MCF 10A (cell line): Measurements from ENCODE around the gene NASP. TPM values are rescaled to one million over a fixed set of nuclear protein-coding genes. Genes with fewer than 3 reads are reported as not detected.
A peak's percentile ranks its signal among the peaks of the same experiment; 100 is the strongest.

Experiments
- BruUV-seq: library from RNA; stranded (reverse); fragments of 400-500 nt; replicated peaks from 2 replicates; lab custom pipeline; 2021; lab: Mats Ljungman, UMichigan
- CTCF ChIA-PET: fragments of 300-600 bp; sonication (Branson Sonifier 250); formaldehyde crosslinking; extraction: SDS; loops from one replicate; lab custom pipeline; 2021; ENCODE audit warnings: antibody characterized with exemption, inconsistent platforms; lab: Yijun Ruan, JAX
- POLR2A ChIA-PET: fragments of 300-600, 350-650 bp; sonication (Branson Sonifier 250); formaldehyde crosslinking; extraction: SDS; loops from one replicate; lab custom pipeline; 2020; ENCODE audit warnings: antibody characterized with exemption, inconsistent platforms; lab: Yijun Ruan, JAX
- DNase-seq: peaks from one replicate; pipeline ENCODE4 v3.0.0-alpha.2; 2018; ENCODE audit not compliant: unreplicated experiment
- H3K27ac Mint-ChIP-seq: one replicate; pipeline ENCODE4 v1.8.0; 2022; ENCODE audit warnings: mild to moderate bottlenecking, low read depth, mixed read lengths; ENCODE audit not compliant: unreplicated experiment
- H3K27me3 Mint-ChIP-seq: one replicate; pipeline ENCODE4 v1.8.0; 2022; ENCODE audit warnings: mixed read lengths; ENCODE audit not compliant: insufficient read depth, unreplicated experiment
- H3K36me3 Mint-ChIP-seq: one replicate; pipeline ENCODE4 v1.8.0; 2022; ENCODE audit warnings: mild to moderate bottlenecking, moderate library complexity, mixed read lengths; ENCODE audit not compliant: insufficient read depth, unreplicated experiment
- H3K4me1 Mint-ChIP-seq: one replicate; pipeline ENCODE4 v1.8.0; 2022; ENCODE audit warnings: mixed read lengths; ENCODE audit not compliant: insufficient read depth, unreplicated experiment
- H3K4me3 Mint-ChIP-seq: one replicate; pipeline ENCODE4 v1.8.0; 2022; ENCODE audit warnings: mild to moderate bottlenecking, moderate library complexity, mixed read lengths; ENCODE audit not compliant: unreplicated experiment
- H3K9me3 Mint-ChIP-seq: one replicate; pipeline ENCODE4 v1.8.0; 2022; ENCODE audit warnings: mixed read lengths; ENCODE audit not compliant: unreplicated experiment
- intact Hi-C: fragments of 100-400 bp; cut with micrococcal nuclease; formaldehyde crosslinking; loops from 2 replicates; pipeline ENCODE4 v1.14.1; 2022
- total RNA-seq: library from RNA; stranded (reverse); gene quantifications from 2 replicates; pipeline ENCODE4 v1.2.3, GENCODE V29; 2022
- TF ChIP-seq, protein P1 (sequence below): fragments of 200-600 bp; IDR thresholded peaks from one replicate; pipeline ENCODE4 v1.8.0; 2022; ENCODE audit warnings: antibody characterized with exemption, mild to moderate bottlenecking; ENCODE audit not compliant: unreplicated experiment

Gene NASP
- total RNA-seq, 1 experiment from 2014 or later: 84.6 TPM

DNA sequence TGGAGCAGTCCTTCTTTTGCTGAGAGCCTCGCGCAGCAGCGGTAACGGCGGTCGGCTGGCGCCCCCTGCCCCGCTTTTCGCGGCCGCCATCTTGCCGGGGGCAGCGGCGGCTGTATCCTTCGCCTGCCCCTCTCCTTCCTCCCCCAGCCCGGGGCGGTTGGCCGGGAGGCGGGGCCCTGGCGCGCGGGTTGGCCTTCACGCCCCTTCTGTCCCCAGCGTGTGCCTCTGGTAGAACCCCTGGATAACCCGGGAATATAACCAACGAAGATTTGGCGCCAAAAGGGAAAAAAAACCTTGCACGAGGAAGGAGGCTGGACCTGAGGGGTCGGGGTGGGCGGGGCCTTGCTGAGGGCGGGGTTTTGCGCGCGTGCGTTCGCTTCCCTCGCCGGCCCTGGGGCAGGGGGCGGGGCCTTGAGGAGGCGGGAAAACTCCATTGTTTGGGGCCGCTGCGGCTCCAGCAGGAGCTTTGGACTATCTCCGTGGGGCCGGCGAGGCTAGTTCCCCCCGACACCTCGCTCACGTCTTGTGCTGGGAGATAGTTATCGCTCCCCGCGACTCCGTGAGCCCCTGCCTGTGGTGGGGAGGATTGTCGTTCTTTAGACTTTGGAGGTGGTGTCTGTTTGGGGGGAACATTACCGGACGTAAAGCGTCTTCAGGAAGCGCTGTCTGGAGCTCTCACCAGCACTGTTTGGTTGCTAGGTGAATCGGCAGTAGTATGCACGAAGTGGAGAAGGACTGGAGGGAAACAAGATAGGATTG is 689 bp downstream of the NASP start:
- H3K4me1 Mint-ChIP-seq: peaks cover 15% of the 10 kb centered on the region
- H3K4me3 Mint-ChIP-seq: peak overlapping the region; percentile 89
- TSS peak; percentile 68 for BruUV-seq
- ChIA-PET POLR2A (interaction anchor here (0.7 to 3.6 kb wide), 20 partner anchors 10 to 662 kb away, joined by 3 to 30 read pairs (median 6); partner anchors contain the start of genes AKR1A1, GPBP1L1, MAST2 and MMACHC), CTCF (interaction anchor here (1.0 kb wide), 1 partner anchor 84 kb away, joined by 3 read pairs; the partner anchor contains the start of genes CCDC163 and MMACHC)
- DNase-seq: peak; percentile 92
- H3K27ac Mint-ChIP-seq: peak overlapping the region; percentile 68
- TF ChIP-seq, protein P1, sequence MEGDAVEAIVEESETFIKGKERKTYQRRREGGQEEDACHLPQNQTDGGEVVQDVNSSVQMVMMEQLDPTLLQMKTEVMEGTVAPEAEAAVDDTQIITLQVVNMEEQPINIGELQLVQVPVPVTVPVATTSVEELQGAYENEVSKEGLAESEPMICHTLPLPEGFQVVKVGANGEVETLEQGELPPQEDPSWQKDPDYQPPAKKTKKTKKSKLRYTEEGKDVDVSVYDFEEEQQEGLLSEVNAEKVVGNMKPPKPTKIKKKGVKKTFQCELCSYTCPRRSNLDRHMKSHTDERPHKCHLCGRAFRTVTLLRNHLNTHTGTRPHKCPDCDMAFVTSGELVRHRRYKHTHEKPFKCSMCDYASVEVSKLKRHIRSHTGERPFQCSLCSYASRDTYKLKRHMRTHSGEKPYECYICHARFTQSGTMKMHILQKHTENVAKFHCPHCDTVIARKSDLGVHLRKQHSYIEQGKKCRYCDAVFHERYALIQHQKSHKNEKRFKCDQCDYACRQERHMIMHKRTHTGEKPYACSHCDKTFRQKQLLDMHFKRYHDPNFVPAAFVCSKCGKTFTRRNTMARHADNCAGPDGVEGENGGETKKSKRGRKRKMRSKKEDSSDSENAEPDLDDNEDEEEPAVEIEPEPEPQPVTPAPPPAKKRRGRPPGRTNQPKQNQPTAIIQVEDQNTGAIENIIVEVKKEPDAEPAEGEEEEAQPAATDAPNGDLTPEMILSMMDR: no peak
- intact Hi-C loops: no loop called here
- no peaks in the 10 kb centered on the region for H3K27me3 Mint-ChIP-seq
- no peaks in the 10 kb centered on the region for H3K9me3 Mint-ChIP-seq
- peaks cover 12% of the 10 kb centered on the region for H3K36me3 Mint-ChIP-seq

DNA sequence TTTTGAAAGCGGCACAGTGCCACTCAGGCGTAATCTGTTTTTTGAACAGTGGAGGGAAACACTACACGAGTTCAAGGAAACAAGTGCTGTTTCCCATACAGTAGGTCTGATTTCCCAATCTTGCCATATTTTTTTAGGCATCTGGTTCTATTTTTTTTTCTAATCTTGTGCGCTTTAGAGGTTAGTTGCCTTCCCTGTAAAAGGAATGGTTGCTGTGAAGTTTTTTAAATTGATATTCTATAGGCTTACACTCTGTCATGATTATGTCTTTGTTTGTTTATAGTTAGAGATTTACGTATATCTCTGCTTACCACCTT is 1.2 kb downstream of the NASP start:
- no peaks in the 10 kb centered on the region for H3K9me3 Mint-ChIP-seq
- ChIA-PET POLR2A (interaction anchor here (0.7 to 3.6 kb wide), 16 partner anchors 9 to 662 kb away, joined by 3 to 30 read pairs (median 6); partner anchors contain the start of genes AKR1A1, GPBP1L1, MAST2 and MUTYH), CTCF (interaction anchor here (1.0 kb wide), 1 partner anchor 85 kb away, joined by 3 read pairs; the partner anchor contains the start of genes CCDC163 and MMACHC)
- H3K4me3 Mint-ChIP-seq: peak overlapping the region; percentile 89
- no peak for DNase-seq
- no TSS peak for BruUV-seq
- intact Hi-C loops: no loop called here
- TF ChIP-seq, protein P1: no peak
- peak overlapping the region; percentile 68 for H3K27ac Mint-ChIP-seq
- H3K4me1 Mint-ChIP-seq: peaks cover 15% of the 10 kb centered on the region
- peaks cover 14% of the 10 kb centered on the region for H3K36me3 Mint-ChIP-seq
- no peaks in the 10 kb centered on the region for H3K27me3 Mint-ChIP-seq

DNA sequence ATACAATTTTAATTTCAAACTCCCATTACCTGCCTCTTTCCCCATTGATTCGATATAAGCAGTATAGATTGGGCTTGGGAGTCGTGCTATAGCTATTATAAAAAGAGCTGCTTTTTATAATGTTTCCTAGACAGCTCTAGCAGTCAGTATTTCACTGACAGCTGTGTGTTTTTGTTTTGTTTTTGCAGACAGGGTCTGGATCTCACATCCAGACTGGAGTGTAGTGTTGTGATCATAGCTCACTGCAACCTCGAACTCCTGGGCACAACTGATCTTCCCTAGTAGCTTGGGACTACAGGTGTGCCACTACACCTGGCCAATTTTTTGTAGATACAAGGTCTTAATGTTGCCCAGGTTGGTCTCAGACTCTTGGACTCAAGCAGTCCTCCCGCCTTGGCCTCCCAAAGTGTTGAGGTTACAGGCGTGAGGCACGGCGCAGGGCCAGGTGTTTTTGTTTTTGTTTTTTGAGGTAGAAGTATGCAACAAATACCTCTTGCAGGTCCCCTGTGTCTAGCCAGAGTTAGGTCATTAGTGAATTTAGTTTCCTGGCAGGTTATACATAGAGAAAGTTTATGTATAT is 1.7 kb downstream of the NASP start:
- H3K4me1 Mint-ChIP-seq: peaks cover 15% of the 10 kb centered on the region
- no TSS peak for BruUV-seq
- H3K27ac Mint-ChIP-seq: peak overlapping the region; percentile 68
- ChIA-PET CTCF (interaction anchor here (0.6 to 1.0 kb wide), 3 partner anchors 26 to 85 kb away, joined by 3 to 6 read pairs (median 4); partner anchors contain the start of genes CCDC163 and MMACHC), POLR2A (interaction anchor here (0.7 to 3.6 kb wide), 15 partner anchors 9 to 496 kb away, joined by 3 to 30 read pairs (median 6); partner anchors contain the start of genes AKR1A1, GPBP1L1, MAST2 and PRDX1)
- TF ChIP-seq, protein P1: no peak
- H3K27me3 Mint-ChIP-seq: no peaks in the 10 kb centered on the region
- intact Hi-C loops: no loop called here
- DNase-seq: no peak
- H3K4me3 Mint-ChIP-seq: peak overlapping the region; percentile 89
- H3K9me3 Mint-ChIP-seq: no peaks in the 10 kb centered on the region
- H3K36me3 Mint-ChIP-seq: peaks cover 14% of the 10 kb centered on the region

DNA sequence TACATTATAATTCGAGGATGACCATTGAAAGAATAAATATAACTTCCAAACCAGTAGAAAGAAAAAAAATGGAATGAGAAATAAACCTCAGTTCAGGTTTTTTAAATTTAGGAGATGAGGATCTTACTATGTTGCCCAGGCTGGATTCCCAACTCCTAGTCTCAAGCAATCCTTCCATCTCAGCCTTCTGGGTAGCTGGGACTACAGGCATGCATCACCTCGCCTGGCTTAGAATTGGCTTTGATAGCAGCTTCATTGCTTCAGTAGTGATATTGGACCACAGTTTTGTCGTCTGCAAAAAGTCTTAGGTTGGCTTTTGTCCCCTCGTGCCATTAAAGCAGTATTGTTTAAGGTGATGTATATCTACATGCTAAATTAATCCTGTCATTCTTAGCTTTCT is 2.9 kb downstream of the NASP start:
- Mint-ChIP-seq H3K9me3 (no peaks in the 10 kb centered on the region), H3K4me3 (peak overlapping the region; percentile 89), H3K4me1 (peaks cover 15% of the 10 kb centered on the region), H3K36me3 (peaks cover 20% of the 10 kb centered on the region), H3K27me3 (no peaks in the 10 kb centered on the region), H3K27ac (peak overlapping the region; percentile 59)
- CTCF ChIA-PET: no interaction called here
- no TSS peak for BruUV-seq
- intact Hi-C loops: no loop called here
- POLR2A ChIA-PET: interaction anchor here (0.6 to 2.9 kb wide), 3 partner anchors 27 to 87 kb away, joined by 3 to 13 read pairs (median 9); partner anchors contain the start of genes AKR1A1, CCDC163 and MMACHC
- TF ChIP-seq, protein P1: no peak
- no peak for DNase-seq
